ENCODE results near the gene DCLK2.

The DCLK2 gene

GRCh38 chr4:150235808-150236271, 157.6 kb downstream of the DCLK2 start:
- TF ChIP-seq OVOL3 (tag by site-specific recombination; IDR thresholded peaks at IDR 0.05): no peak
- TF ChIP-seq SP2 (tag by site-specific recombination; IDR thresholded peaks at IDR 0.05): no peak
- TF ChIP-seq ZNF18 (tag by site-specific recombination; IDR thresholded peaks at IDR 0.05): no peak
- TF ChIP-seq ZNF830 (tag by site-specific recombination; IDR thresholded peaks at IDR 0.05; ENCODE audit: low read depth): no peak
- no peak for TF ChIP-seq ZNF521 (tag by site-specific recombination; IDR thresholded peaks at IDR 0.05)
- TF ChIP-seq ZIC2 (tag by site-specific recombination; IDR thresholded peaks at IDR 0.05): no peak
- TF ChIP-seq KLF1 (tag by site-specific recombination; IDR thresholded peaks at IDR 0.05): no peak
- no peak for TF ChIP-seq ZNF785 (tag by site-specific recombination; IDR thresholded peaks at IDR 0.05)
- TF ChIP-seq ZSCAN5A (tag by site-specific recombination; IDR thresholded peaks at IDR 0.05): no peak
- TF ChIP-seq ZFP41 (tag by site-specific recombination; IDR thresholded peaks at IDR 0.05; ENCODE audit: borderline replicate concordance): no peak
- TF ChIP-seq SP7 (tag by site-specific recombination; IDR thresholded peaks at IDR 0.05): no peak
- no peak for TF ChIP-seq ZNF221 (tag by site-specific recombination; IDR thresholded peaks at IDR 0.05; ENCODE audit: borderline replicate concordance)
- Histone ChIP-seq H3K36me3 (ENCODE audit: control insufficient read depth in 2 of 2, insufficient read depth in 1 of 2, low read length in 2 of 2) (peaks cover 0 to 28% of the 10 kb centered on the region in 2 experiments; a peak in 1 of 3 replicates), H3K27ac (ENCODE audit: extremely low read depth, low read depth, low read length) (no peak overlapping the region), H3K4me1 (ENCODE audit: control insufficient read depth, insufficient read depth, low read length) (no peaks in the 10 kb centered on the region), H3K4me3 (ENCODE audit: low read depth, low read length) (no peak overlapping the region), H3K9me3 (ENCODE audit: control insufficient read depth, insufficient read depth, low read depth, low read length) (no peaks in the 10 kb centered on the region)
- CTCF ChIA-PET: no interaction called here
- POLR2A ChIA-PET: no interaction called here

GRCh38 chr4:150236626-150237025, 158.4 kb downstream of the DCLK2 start:
- ChIA-PET POLR2A (no interaction called here), CTCF (no interaction called here)
- H3K4me1 ChIP-seq (ENCODE audit: control insufficient read depth, insufficient read depth, low read length): no peaks in the 10 kb centered on the region
- H3K27ac ChIP-seq (ENCODE audit: extremely low read depth, low read depth, low read length): no peak overlapping the region
- H3K9me3 ChIP-seq (ENCODE audit: control insufficient read depth, insufficient read depth, low read depth, low read length): no peaks in the 10 kb centered on the region
- H3K36me3 ChIP-seq (ENCODE audit: control insufficient read depth in 2 of 2, insufficient read depth in 1 of 2, low read length in 2 of 2): peaks cover 0 to 28% of the 10 kb centered on the region in 2 experiments; a peak in 1 of 3 replicates
- no peak overlapping the region for H3K4me3 ChIP-seq (ENCODE audit: low read depth, low read length)
- TF ChIP-seq ZNF707 (tag by site-specific recombination; IDR thresholded peaks at IDR 0.05): no peak
- TF ChIP-seq ZNF626 (tag by site-specific recombination; IDR thresholded peaks at IDR 0.05): no peak
- no peak for TF ChIP-seq ZNF624 (tag by site-specific recombination; IDR thresholded peaks at IDR 0.05)
- no peak for TF ChIP-seq GLI4 (tag by site-specific recombination; IDR thresholded peaks at IDR 0.05)
- TF ChIP-seq ZBTB21 (tag by site-specific recombination; IDR thresholded peaks at IDR 0.05): no peak
- TF ChIP-seq ZNF449 (tag by site-specific recombination; IDR thresholded peaks at IDR 0.05): no peak
- no peak for TF ChIP-seq BCL11A (tag by site-specific recombination; IDR thresholded peaks at IDR 0.05; ENCODE audit: low read depth)
- no peak for TF ChIP-seq ZNF335 (tag by site-specific recombination; conservative IDR thresholded peaks at IDR 0.05)
- TF ChIP-seq RBAK (tag by site-specific recombination; IDR thresholded peaks at IDR 0.05): no peak
- no peak for TF ChIP-seq ZNF645 (tag by site-specific recombination; IDR thresholded peaks at IDR 0.05)
- no peak for TF ChIP-seq KLF8 (tag by site-specific recombination; IDR thresholded peaks at IDR 0.05)
- TF ChIP-seq ZNF529 (tag by site-specific recombination; IDR thresholded peaks at IDR 0.05; ENCODE audit: insufficient replicate concordance): no peak
- no peak for TF ChIP-seq ZNF398 (tag by site-specific recombination; IDR thresholded peaks at IDR 0.05)
- TF ChIP-seq ZNF221 (tag by site-specific recombination; IDR thresholded peaks at IDR 0.05; ENCODE audit: borderline replicate concordance): no peak
- TF ChIP-seq ZNF148 (tag by site-specific recombination; IDR thresholded peaks at IDR 0.05; ENCODE audit: borderline replicate concordance): no peak
- TF ChIP-seq ZNF350 (tag by site-specific recombination; IDR thresholded peaks at IDR 0.05): no peak
